HepG2 (cell line): Measurements from ENCODE around the gene ZNF669. TPM values are rescaled to one million over a fixed set of nuclear protein-coding genes. Genes with fewer than 3 reads are reported as not detected.

Experiments used
- BHLHE40 ChIP-seq: IDR thresholded peaks from 2 replicates; pipeline ENCODE4 v1.6.1; 2011; ENCODE audit warnings: low read length, improper control_type of control experiment
- HMGXB3 ChIP-seq: sonication (generic); formaldehyde crosslinking; IDR thresholded peaks from 2 replicates; pipeline ENCODE4 v1.4.0; 2020; ENCODE audit warnings: missing genetic modification reagents, borderline replicate concordance
- HOMEZ ChIP-seq: IDR thresholded peaks from 2 replicates; pipeline ENCODE4 v1.6.1; 2016; ENCODE audit warnings: low read depth
- KAT8 ChIP-seq: IDR thresholded peaks from 2 replicates; pipeline ENCODE4 v1.6.1; 2016; ENCODE audit warnings: missing genetic modification reagents, missing compliant biosample characterization
- MATR3 ChIP-seq: sonication (generic); formaldehyde crosslinking; IDR thresholded peaks from 2 replicates; pipeline ENCODE4 v1.4.0; 2020; ENCODE audit warnings: missing genetic modification reagents
- MLX ChIP-seq: IDR thresholded peaks from 2 replicates; pipeline ENCODE4 v1.6.1; 2016
- PHF21A ChIP-seq: sonication (generic); formaldehyde crosslinking; IDR thresholded peaks from 2 replicates; pipeline ENCODE4 v1.5.0; 2020; ENCODE audit warnings: mild to moderate bottlenecking, missing genetic modification reagents
- TFDP2 ChIP-seq: sonication (generic); formaldehyde crosslinking; IDR thresholded peaks from 2 replicates; pipeline ENCODE4 v1.4.0; 2020; ENCODE audit warnings: missing genetic modification reagents
- ZFP37 ChIP-seq: sonication (generic); formaldehyde crosslinking; IDR thresholded peaks from 2 replicates; pipeline ENCODE4 v1.4.0; 2020; ENCODE audit warnings: missing genetic modification reagents, borderline replicate concordance
- ZNF354B ChIP-seq: sonication (generic); formaldehyde crosslinking; IDR thresholded peaks from 2 replicates; pipeline ENCODE4 v1.8.0; 2022; ENCODE audit warnings: mild to moderate bottlenecking, missing genetic modification reagents
- ZNF530 ChIP-seq: sonication (generic); formaldehyde crosslinking; IDR thresholded peaks from 2 replicates; pipeline ENCODE4 v1.5.0; 2020; ENCODE audit warnings: low read depth, mild to moderate bottlenecking, missing genetic modification reagents
- ZNF547 ChIP-seq: sonication (generic); formaldehyde crosslinking; IDR thresholded peaks from 2 replicates; pipeline ENCODE4 v1.5.1; 2020; ENCODE audit warnings: mild to moderate bottlenecking, missing genetic modification reagents
- ZNF574 ChIP-seq: sonication (generic); formaldehyde crosslinking; IDR thresholded peaks from 2 replicates; pipeline ENCODE4 v1.4.0; 2020; ENCODE audit warnings: missing genetic modification reagents
- ZNF678 ChIP-seq: sonication (generic); formaldehyde crosslinking; IDR thresholded peaks from 2 replicates; pipeline ENCODE4 v1.4.0; 2020; ENCODE audit warnings: mild to moderate bottlenecking, missing genetic modification reagents
- polyA plus RNA-seq, 8 experiments: library from polyadenylated mRNA; depleted of rRNA in 3 of 8; stranded (reverse) in 7 of 8; unstranded in 1 of 8; fragments of >200 nt; fragmentation: Illumina TruSeq in 4 of 8; extraction: Trizol in 4 of 8; gene quantifications; 2 replicates each; pipeline versions ENCODE4 v1.2.1 to v1.2.3, GENCODE V29; 2011 to 2016; ENCODE audit warnings: low read depth in 4 of 8, missing spikeins in 1 of 8, mixed read lengths in 1 of 8; ENCODE audit not compliant: insufficient read depth in 1 of 8
- total RNA-seq, 5 experiments: library from RNA; depleted of rRNA; stranded (reverse); fragments of >200 nt; fragmentation: Illumina TruSeq; extraction: Trizol; gene quantifications; 2 replicates each; pipeline ENCODE4 v1.2.3, GENCODE V29; 2016; ENCODE audit warnings: low read depth in 1 of 5

ZNF669 gene
- total and polyA plus RNA-seq, 2 of the 13 experiments (the other 11 are each of a cell fraction or from before 2014, with no cell fraction given), result 3.1 to 14.6 TPM

GRCh38 chr1:247111700-247112478 is 7.7 kb upstream of the ZNF669 start (continued):
- TF ChIP-seq MATR3 (CRISPR knock-in tag) (no peak), ZFP37 (CRISPR knock-in tag) (peak; percentile 24; the same call in 1 of the 2 replicates), HOMEZ (CRISPR knock-in tag) (no peak), ZNF354B (0 out of 2 replicates have a peak, but pooled peaks have one; percentile 83), BHLHE40 (peak; percentile 41; the same call in 1 of the 2 replicates), ZNF547 (CRISPR knock-in tag) (peak; percentile 57), MLX (CRISPR knock-in tag) (peak; percentile 17; the same call in 1 of the 2 replicates), ZNF530 (no peak), PHF21A (CRISPR knock-in tag) (peak; percentile 74), HMGXB3 (CRISPR knock-in tag) (peak; percentile 56; the same call in 1 of the 2 replicates), KAT8 (peak; percentile 72; the same call in 1 of the 2 replicates), ZNF678 (CRISPR knock-in tag) (0 out of 2 replicates have a peak, but pooled peaks have one; percentile 43), TFDP2 (CRISPR knock-in tag) (peak; percentile 59; the same call in 1 of the 2 replicates), ZNF574 (CRISPR knock-in tag) (peak; percentile 82)
